B cell (primary cell): ENCODE results near the gene GSX2. TPM values are rescaled to one million over a fixed set of nuclear protein-coding genes. Genes with fewer than 3 reads are reported as not detected.

ENCODE experiments used
- ATAC-seq: fragments of 200-7000 bp; cut with Tn5 transposase; one replicate; pipeline ENCODE4 v1.10.0; 2021; ENCODE audit warnings: low read depth, mild to moderate bottlenecking, moderate number of reproducible peaks, moderate library complexity
- CTCF ChIA-PET: fragments of 350-600 bp; sonication (Branson Sonifier 250); formaldehyde crosslinking; loops from one replicate; lab custom pipeline; 2021; ENCODE audit warnings: antibody characterized with exemption, inconsistent platforms; lab: Charles Lee
- POLR2A ChIA-PET: fragments of 350-600 bp; sonication (Branson Sonifier 250); formaldehyde crosslinking; loops from one replicate; lab custom pipeline; 2021; ENCODE audit warnings: antibody characterized with exemption; lab: Charles Lee
- DNase-seq: peaks from one replicate; pipeline ENCODE4 v3.0.0; 2013
- H2AFZ ChIP-seq: 2 replicates; pipeline ENCODE4 v1.6.1; 2012; ENCODE audit warnings: mild to moderate bottlenecking, low read depth, low read length; ENCODE audit not compliant: insufficient read depth, poor library complexity, severe bottlenecking
- H3K27ac ChIP-seq, 2 donors: 1 replicate in 1 of 2; 2 replicates in 1 of 2; pipeline ENCODE4 v1.5.1; 2012 to 2013; ENCODE audit warnings: low read length in 2 of 2, mild to moderate bottlenecking in 2 of 2, moderate library complexity in 1 of 2
- H3K27me3 ChIP-seq, 4 experiments: fragments of 200-600 bp in 1 of 4; sonication (generic) in 1 of 4; replicated peaks in 1 of 4; 1 replicate in 2 of 4; 2 replicates in 2 of 4; pipeline versions ENCODE4 v1.6.1 to v1.7.0; 2013 to 2016; ENCODE audit warnings: low read length in 3 of 4, mild to moderate bottlenecking in 2 of 4, mixed read lengths in 1 of 4, moderate library complexity in 1 of 4; ENCODE audit not compliant: insufficient read depth in 4 of 4, control insufficient read depth in 3 of 4; ENCODE audit errors: control extremely low read depth in 1 of 4
- H3K36me3 ChIP-seq, 2 experiments: replicated peaks in 1 of 2; 1 replicate in 1 of 2; 2 replicates in 1 of 2; pipeline versions ENCODE4 v1.6.1 to v1.7.1; 2013; ENCODE audit warnings: low read length in 1 of 2; ENCODE audit not compliant: insufficient read depth in 2 of 2, control insufficient read depth in 1 of 2; ENCODE audit errors: control extremely low read depth in 1 of 2, extremely low read depth in 1 of 2
- H3K4me1 ChIP-seq, 2 donors: fragments of 200-600 bp in 1 of 2; sonication (generic) in 1 of 2; 1 replicate in 1 of 2; 2 replicates in 1 of 2; pipeline versions ENCODE4 v1.5.1 to v1.6.1; 2013 to 2017; ENCODE audit warnings: low read length in 2 of 2; ENCODE audit not compliant: control insufficient read depth in 2 of 2, insufficient read depth in 2 of 2
- H3K4me2 ChIP-seq: replicated peaks from 2 replicates; pipeline ENCODE3; 2012; ENCODE audit warnings: mild to moderate bottlenecking, low read depth, low read length; ENCODE audit not compliant: poor library complexity, severe bottlenecking
- H3K4me3 ChIP-seq, 5 experiments: fragments of 200-600 bp in 1 of 5; sonication (generic) in 1 of 5; 1 replicate in 3 of 5; 2 replicates in 2 of 5; pipeline versions ENCODE4 v1.5.1 to v1.7.0; 2011 to 2016; ENCODE audit warnings: low read length in 4 of 5, mild to moderate bottlenecking in 4 of 5, low read depth in 2 of 5, control low read depth in 1 of 5, moderate library complexity in 1 of 5; ENCODE audit not compliant: insufficient read depth in 1 of 5; ENCODE audit errors: control extremely low read depth in 1 of 5, extremely low read depth in 1 of 5
- H3K79me2 ChIP-seq: fragments of 200-600 bp; sonication (generic); one replicate; pipeline ENCODE4 v1.6.0; 2016; ENCODE audit warnings: low read length; ENCODE audit not compliant: control insufficient read depth, insufficient read depth
- H3K9ac ChIP-seq: fragments of 200-600 bp; sonication (generic); 2 replicates; pipeline ENCODE4 v1.6.1; 2017; ENCODE audit warnings: mild to moderate bottlenecking, low read length, moderate library complexity
- H3K9me3 ChIP-seq, 3 donors: one replicate each; pipeline versions ENCODE4 v1.6.1 to v1.7.1; 2013; ENCODE audit warnings: low read length in 2 of 3; ENCODE audit not compliant: control insufficient read depth in 2 of 3, insufficient read depth in 1 of 3; ENCODE audit errors: control extremely low read depth in 1 of 3
- H4K20me1 ChIP-seq: 2 replicates; pipeline ENCODE4 v1.6.0; 2012; ENCODE audit warnings: mild to moderate bottlenecking, low read length; ENCODE audit not compliant: insufficient read depth, control insufficient read depth, poor library complexity, severe bottlenecking
- H3K27ac Mint-ChIP-seq: one replicate; pipeline ENCODE4 v1.8.0; 2021; ENCODE audit warnings: mixed read lengths
- H3K27me3 Mint-ChIP-seq: one replicate; pipeline ENCODE4 v1.8.0; 2021; ENCODE audit warnings: mixed read lengths
- H3K4me1 Mint-ChIP-seq: one replicate; pipeline ENCODE4 v1.8.0; 2021; ENCODE audit warnings: mixed read lengths
- H3K4me3 Mint-ChIP-seq: one replicate; pipeline ENCODE4 v1.8.0; 2021; ENCODE audit warnings: mixed read lengths
- H3K9me3 Mint-ChIP-seq: one replicate; pipeline ENCODE4 v1.8.0; 2022; ENCODE audit warnings: mixed read lengths; ENCODE audit not compliant: insufficient read depth
- CTCF ChIP-seq: fragments of 200-600 bp; IDR thresholded peaks from one replicate; pipeline ENCODE4 v1.8.0; 2022; ENCODE audit warnings: antibody characterized with exemption, mild to moderate bottlenecking
- EZH2 ChIP-seq: IDR thresholded peaks from 2 replicates; pipeline ENCODE4 v1.6.1; 2012; ENCODE audit warnings: borderline replicate concordance, low read depth, mild to moderate bottlenecking, moderate library complexity, low read length; ENCODE audit not compliant: insufficient read depth, poor library complexity, severe bottlenecking
- WGBS: methylation state at CpG from one replicate; pipeline ENCODE4 v1.1.5; 2013; ENCODE audit warnings: missing lambda C conversion rate; ENCODE audit not compliant: insufficient coverage; 5-methylcytosine and 5-hydroxymethylcytosine counted together
- intact Hi-C: fragments of 100-400 bp; cut with micrococcal nuclease; formaldehyde crosslinking; loops from one replicate; pipeline ENCODE4 v1.10.0; 2022
- polyA plus RNA-seq: library from polyadenylated mRNA; depleted of rRNA; stranded (reverse); fragments of >200 nt; gene quantifications from 2 replicates; pipeline ENCODE4 v1.2.3, GENCODE V29; 2012
- total RNA-seq, 2 donors: library from RNA; stranded (reverse); fragments of 120-200 nt in 1 of 2; gene quantifications; 1 replicate in 1 of 2; 2 replicates in 1 of 2; pipeline versions ENCODE4 v1.2.3 to v1.2.4, GENCODE V29; 2013 to 2022

The GSX2 gene
- total and polyA plus RNA-seq, 2 donors (not counting 1 experiment from before 2014, with no cell fraction given) = 0.34 to 0.47 TPM

GRCh38 chr4:54056360-54056759 lies 43.6 kb upstream of the GSX2 start:
- intact Hi-C loops = no loop called here
- Mint-ChIP-seq H3K4me3 (no peak overlapping the region), H3K27ac (no peak overlapping the region), H3K4me1 (peaks cover 55% of the 10 kb centered on the region), H3K27me3 (no peaks in the 10 kb centered on the region), H3K9me3 (no peaks in the 10 kb centered on the region)
- Histone ChIP-seq H3K9ac (no peak overlapping the region), H3K79me2 (peaks cover 92% of the 10 kb centered on the region), H3K4me2 (peak overlapping the region; percentile 44), H3K9me3 (no peaks in the 10 kb centered on the region), H3K27me3 (no peaks in the 10 kb centered on the region), H3K4me1 (peaks cover 26 to 31% of the 10 kb centered on the region in 2 donors), H2AFZ (no peak overlapping the region), H3K4me3 (no peak overlapping the region), H4K20me1 (peaks cover 96% of the 10 kb centered on the region), H3K27ac (no peak overlapping the region), H3K36me3 (no peaks in the 10 kb centered on the region)
- ATAC-seq (no peak), DNase-seq (no peak)
- ChIA-PET POLR2A (no interaction called here), CTCF (no interaction called here)
- TF ChIP-seq CTCF (no peak), EZH2 (no peak)

GRCh38 chr4:54058171-54058570 lies 41.8 kb upstream of the GSX2 start:
- Histone ChIP-seq H3K4me3 (peak overlapping the region in 1 of 5 experiments; percentile 4), H3K27me3 (no peaks in the 10 kb centered on the region), H3K27ac (no peak overlapping the region), H3K36me3 (no peaks in the 10 kb centered on the region), H2AFZ (no peak overlapping the region), H3K9ac (no peak overlapping the region), H3K9me3 (no peaks in the 10 kb centered on the region), H3K79me2 (peaks cover 98% of the 10 kb centered on the region), H3K4me1 (peaks cover 32 to 48% of the 10 kb centered on the region in 2 donors), H4K20me1 (peaks cover 96% of the 10 kb centered on the region), H3K4me2 (peak overlapping the region; percentile 44)
- Mint-ChIP-seq H3K4me3 (peak overlapping the region; percentile 33), H3K4me1 (peaks cover 68% of the 10 kb centered on the region), H3K9me3 (no peaks in the 10 kb centered on the region), H3K27ac (no peak overlapping the region), H3K27me3 (no peaks in the 10 kb centered on the region)
- ChIA-PET POLR2A (no interaction called here), CTCF (interaction anchor here (1.4 to 1.8 kb wide), 2 partner anchors 30 to 352 kb away, joined by 3 to 4 read pairs; no protein-coding TSS in a partner anchor)
- TF ChIP-seq CTCF (no peak), EZH2 (no peak)
- DNase-seq (peak; percentile 38), ATAC-seq (peak; percentile 33)
- no CpG with 5 or more reads among the region's 3 CpGs for WGBS
- intact Hi-C loops = no loop called here
